DOHH2 (cell line): Measurements from ENCODE around the gene SLC16A8.

Experiments used
- H3F3A ChIP-seq: fragments of 200-600 bp; sonication (generic), shearing (Covaris generic); 2 replicates; pipeline ENCODE4 v1.6.0; 2016; ENCODE audit warnings: antibody characterized with exemption, mild to moderate bottlenecking; ENCODE audit not compliant: control insufficient read depth, insufficient read depth
- H3K27ac ChIP-seq: fragments of 200-600 bp; sonication (generic); 2 replicates; pipeline ENCODE4 v1.5.1; 2014; ENCODE audit warnings: low read depth, mild to moderate bottlenecking, low read length, moderate library complexity
- H3K27me3 ChIP-seq: fragments of 200-600 bp; sonication (generic); 2 replicates; pipeline ENCODE4 v1.6.1; 2014; ENCODE audit warnings: mild to moderate bottlenecking, low read length, mixed read lengths; ENCODE audit not compliant: control insufficient read depth
- H3K36me3 ChIP-seq: fragments of 200-600 bp; sonication (generic); 2 replicates; pipeline ENCODE4 v1.6.1; 2014; ENCODE audit warnings: mild to moderate bottlenecking, low read length, moderate library complexity, mixed read lengths; ENCODE audit not compliant: control insufficient read depth
- H3K4me1 ChIP-seq: fragments of 200-600 bp; sonication (generic); 2 replicates; pipeline ENCODE4 v1.6.1; 2014; ENCODE audit warnings: mild to moderate bottlenecking, low read length, mixed read lengths; ENCODE audit not compliant: control insufficient read depth
- H3K4me2 ChIP-seq: fragments of 200-600 bp; sonication (generic); 2 replicates; pipeline ENCODE4 v1.6.0; 2014; ENCODE audit warnings: mild to moderate bottlenecking, low read length, moderate library complexity
- H3K4me3 ChIP-seq: fragments of 200-600 bp; sonication (generic); 2 replicates; pipeline ENCODE4 v1.5.1; 2014; ENCODE audit warnings: mild to moderate bottlenecking, low read length, mixed read lengths
- H3K79me2 ChIP-seq: fragments of 200-600 bp; sonication (generic); 2 replicates; pipeline ENCODE4 v1.6.1; 2014; ENCODE audit warnings: mild to moderate bottlenecking, low read length, mixed read lengths; ENCODE audit not compliant: control insufficient read depth
- H3K9me2 ChIP-seq: fragments of 200-600 bp; sonication (generic); replicated peaks from 2 replicates; pipeline ENCODE4 v1.6.1; 2014; ENCODE audit warnings: mild to moderate bottlenecking, low read length, mixed read lengths; ENCODE audit not compliant: control insufficient read depth
- H3K9me3 ChIP-seq: fragments of 200-600 bp; sonication (generic); 2 replicates; pipeline ENCODE4 v1.6.1; 2014; ENCODE audit warnings: antibody characterized with exemption, low read length, mixed read lengths; ENCODE audit not compliant: control insufficient read depth, insufficient read depth
- H4K20me1 ChIP-seq: fragments of 200-600 bp; sonication (generic); 2 replicates; pipeline ENCODE4 v1.6.0; 2014; ENCODE audit warnings: low read depth, mild to moderate bottlenecking, antibody characterized with exemption, low read length, moderate library complexity; ENCODE audit not compliant: control insufficient read depth, insufficient read depth
- CTCF ChIP-seq: fragments of 200-600 bp; sonication (generic); IDR thresholded peaks from one replicate; pipeline ENCODE4 v1.5.1; 2014; ENCODE audit warnings: antibody characterized with exemption, mild to moderate bottlenecking, low read depth, low read length; ENCODE audit not compliant: poor library complexity, severe bottlenecking
- EZH2phosphoT487 ChIP-seq: fragments of 200-600 bp; sonication (generic); IDR thresholded peaks from 2 replicates; pipeline ENCODE4 v1.6.1; 2017; ENCODE audit warnings: borderline replicate concordance, mild to moderate bottlenecking, antibody characterized with exemption, low read length, moderate library complexity, mixed read lengths

Gene SLC16A8

GRCh38 chr22:38115423-38116205 is 31.6 kb upstream of the SLC16A8 start:
- TF ChIP-seq CTCF (no peak), EZH2phosphoT487 (no peak)
- Histone ChIP-seq H3K9me3 (no peaks in the 10 kb centered on the region), H3K4me1 (no peaks in the 10 kb centered on the region), H3K4me3 (no peak overlapping the region), H4K20me1 (no peaks in the 10 kb centered on the region), H3K36me3 (no peaks in the 10 kb centered on the region), H3K27ac (no peak overlapping the region), H3K4me2 (no peak overlapping the region), H3F3A (no peaks in the 10 kb centered on the region), H3K9me2 (no peaks in the 10 kb centered on the region), H3K79me2 (no peaks in the 10 kb centered on the region), H3K27me3 (no peaks in the 10 kb centered on the region)

GRCh38 chr22:38114484-38115398 is 30.8 kb upstream of the SLC16A8 start:
- Histone ChIP-seq H3K4me3 (no peak overlapping the region), H4K20me1 (no peaks in the 10 kb centered on the region), H3K27me3 (no peaks in the 10 kb centered on the region), H3K27ac (no peak overlapping the region), H3K36me3 (no peaks in the 10 kb centered on the region), H3K79me2 (no peaks in the 10 kb centered on the region), H3K4me1 (no peaks in the 10 kb centered on the region), H3F3A (no peaks in the 10 kb centered on the region), H3K4me2 (no peak overlapping the region), H3K9me2 (no peaks in the 10 kb centered on the region), H3K9me3 (no peaks in the 10 kb centered on the region)
- TF ChIP-seq EZH2phosphoT487 = no peak
- peak; percentile 93 for TF ChIP-seq CTCF

- Histone ChIP-seq H3K9me2 (no peaks in the 10 kb centered on the region), H3K27me3 (no peaks in the 10 kb centered on the region), H3K9me3 (no peaks in the 10 kb centered on the region), H3K36me3 (no peaks in the 10 kb centered on the region), H3K4me2 (no peak overlapping the region), H3F3A (no peaks in the 10 kb centered on the region), H4K20me1 (no peaks in the 10 kb centered on the region), H3K27ac (no peak overlapping the region), H3K4me1 (no peaks in the 10 kb centered on the region), H3K79me2 (no peaks in the 10 kb centered on the region), H3K4me3 (no peak overlapping the region)
- TF ChIP-seq EZH2phosphoT487 (no peak), CTCF (no peak)
These were observed 28.4 kb upstream of the SLC16A8 start for GRCh38 chr22:38112381-38112780.
